Measurements from ENCODE around the gene PLXNA2.

Gene PLXNA2

GRCh38 chr1:208272311-208272710, 28.1 kb upstream of the PLXNA2 start:
- TF ChIP-seq, protein P1, sequence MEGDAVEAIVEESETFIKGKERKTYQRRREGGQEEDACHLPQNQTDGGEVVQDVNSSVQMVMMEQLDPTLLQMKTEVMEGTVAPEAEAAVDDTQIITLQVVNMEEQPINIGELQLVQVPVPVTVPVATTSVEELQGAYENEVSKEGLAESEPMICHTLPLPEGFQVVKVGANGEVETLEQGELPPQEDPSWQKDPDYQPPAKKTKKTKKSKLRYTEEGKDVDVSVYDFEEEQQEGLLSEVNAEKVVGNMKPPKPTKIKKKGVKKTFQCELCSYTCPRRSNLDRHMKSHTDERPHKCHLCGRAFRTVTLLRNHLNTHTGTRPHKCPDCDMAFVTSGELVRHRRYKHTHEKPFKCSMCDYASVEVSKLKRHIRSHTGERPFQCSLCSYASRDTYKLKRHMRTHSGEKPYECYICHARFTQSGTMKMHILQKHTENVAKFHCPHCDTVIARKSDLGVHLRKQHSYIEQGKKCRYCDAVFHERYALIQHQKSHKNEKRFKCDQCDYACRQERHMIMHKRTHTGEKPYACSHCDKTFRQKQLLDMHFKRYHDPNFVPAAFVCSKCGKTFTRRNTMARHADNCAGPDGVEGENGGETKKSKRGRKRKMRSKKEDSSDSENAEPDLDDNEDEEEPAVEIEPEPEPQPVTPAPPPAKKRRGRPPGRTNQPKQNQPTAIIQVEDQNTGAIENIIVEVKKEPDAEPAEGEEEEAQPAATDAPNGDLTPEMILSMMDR (IDR thresholded peaks at IDR 0.05), result no peak

DNA sequence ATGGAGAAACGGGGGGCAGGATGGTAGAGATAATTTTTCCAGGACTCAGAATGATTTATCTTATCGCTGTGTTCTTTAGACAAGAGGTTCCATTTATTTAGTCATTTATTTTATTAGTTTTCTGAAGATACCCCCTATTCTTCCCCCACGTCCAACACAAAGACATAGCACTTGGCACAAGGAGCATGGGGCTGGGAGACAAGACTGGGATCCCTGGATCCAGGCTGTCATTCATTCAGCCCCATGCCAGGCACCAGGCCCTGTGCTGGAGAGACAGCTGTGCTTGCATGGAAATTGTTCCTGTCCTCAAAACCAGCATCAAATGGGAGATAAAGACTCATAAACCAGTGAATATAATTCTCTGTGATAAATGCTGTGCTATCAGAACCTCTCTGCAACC, 27.1 kb upstream of the PLXNA2 start:
- TF ChIP-seq, protein P1 (IDR thresholded peaks at IDR 0.05), result no peak

DNA sequence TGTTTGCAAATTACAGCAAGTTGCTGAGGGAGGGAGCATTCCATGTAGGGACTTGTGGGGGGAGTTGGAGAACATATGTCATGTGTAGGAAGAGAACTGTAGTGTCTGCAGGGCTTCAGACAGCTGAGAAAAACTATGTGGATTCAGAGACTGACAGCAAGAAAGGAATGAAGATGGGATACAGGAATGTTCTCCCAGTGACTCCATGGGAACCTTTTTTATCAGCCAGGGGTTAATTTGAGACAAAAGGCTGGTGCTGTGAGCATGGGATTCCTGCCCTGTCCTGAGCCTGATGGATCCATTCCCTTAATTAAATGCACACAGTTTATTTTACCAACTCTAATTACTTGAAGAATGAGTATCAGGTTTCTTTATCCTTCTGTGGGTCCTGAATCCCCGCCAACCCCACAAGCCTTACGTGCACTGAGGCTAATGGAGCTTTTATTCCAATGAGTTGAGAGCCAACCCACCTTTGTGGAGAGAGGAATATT, 26.5 kb upstream of the PLXNA2 start:
- TF ChIP-seq, protein P1 (IDR thresholded peaks at IDR 0.05), result no peak

GRCh38 chr1:208269338-208269666, 25.1 kb upstream of the PLXNA2 start:
- TF ChIP-seq, protein P1 (IDR thresholded peaks at IDR 0.05), result no peak

DNA sequence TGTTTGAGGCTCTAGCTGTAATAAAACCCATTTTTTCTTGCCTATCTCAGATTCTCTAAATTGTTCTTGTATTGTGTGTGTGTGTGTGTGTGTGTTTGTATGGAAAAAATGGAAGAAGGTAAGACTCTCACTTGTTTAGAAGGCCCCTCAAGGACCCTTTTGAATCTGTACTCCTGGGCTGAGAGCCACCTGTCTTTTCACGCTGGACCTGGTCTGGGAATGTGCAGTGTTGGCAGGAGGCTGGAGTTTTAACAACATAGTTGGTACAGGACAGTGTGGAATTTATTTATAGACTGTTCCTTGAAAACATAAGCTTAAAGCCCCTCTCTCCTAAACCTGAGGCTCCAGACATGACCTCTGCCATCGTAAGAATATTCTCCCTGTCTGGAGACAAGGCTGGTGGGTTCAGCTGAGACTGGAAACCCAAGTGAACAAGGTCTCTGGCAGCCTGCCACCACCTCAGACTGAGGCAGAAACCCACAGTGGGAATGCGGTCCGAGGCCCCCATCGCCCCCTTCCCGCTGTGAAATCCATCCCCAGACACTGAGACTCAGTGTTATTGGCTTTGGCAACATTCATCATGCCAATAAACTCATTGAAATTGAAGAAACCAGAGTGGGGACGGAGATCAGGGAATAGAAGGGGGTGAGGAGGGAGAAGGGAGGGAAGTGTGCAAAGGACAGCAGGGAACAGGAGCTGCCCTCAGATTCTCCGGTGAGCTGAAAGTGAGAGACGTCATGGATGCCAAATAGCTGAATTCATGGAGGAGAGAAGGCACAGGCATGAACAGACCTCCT, 24.6 kb upstream of the PLXNA2 start:
- TF ChIP-seq, protein P1 (IDR thresholded peaks at IDR 0.05), result no peak

DNA sequence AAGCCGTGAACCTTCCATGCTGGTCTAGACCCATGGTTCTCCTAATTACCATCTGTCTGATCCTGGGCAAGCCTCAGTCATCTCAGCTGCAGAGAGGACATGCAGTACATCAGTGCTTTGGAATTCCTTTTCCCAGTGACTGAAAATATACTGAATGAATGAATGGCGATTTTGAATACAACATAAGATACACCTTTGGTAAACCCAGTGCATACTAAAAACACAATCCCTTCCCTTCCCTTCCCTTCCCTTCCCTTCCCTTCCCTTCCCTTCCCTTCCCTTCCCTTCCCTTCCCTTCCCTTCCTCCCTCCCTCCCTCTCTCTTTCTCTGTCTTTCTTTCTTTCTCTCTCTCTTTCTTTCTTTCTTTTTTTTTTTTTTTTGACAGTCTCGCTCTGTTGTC, 21.3 kb upstream of the PLXNA2 start:
- TF ChIP-seq, protein P1 (IDR thresholded peaks at IDR 0.05), result no peak

DNA sequence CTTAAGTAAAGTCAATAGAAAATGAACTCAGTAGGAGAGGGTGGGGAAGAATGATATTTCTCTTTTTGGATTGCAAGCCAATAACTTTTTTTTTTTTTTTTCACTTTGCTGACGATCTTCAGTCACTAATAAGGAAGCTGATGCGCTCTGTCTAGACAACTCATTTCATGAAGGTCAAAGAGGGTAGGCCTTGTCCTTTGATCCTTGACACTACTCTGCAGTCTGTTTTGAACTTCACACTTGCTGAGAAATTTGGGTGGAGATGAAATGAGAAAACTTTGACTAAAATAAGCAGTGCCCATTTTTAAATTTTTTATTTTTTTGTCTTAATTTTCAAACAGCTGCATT, 20.9 kb upstream of the PLXNA2 start:
- TF ChIP-seq, protein P1 (IDR thresholded peaks at IDR 0.05), result no peak

All from LNCAP (cell line).